Natural killer cell (primary cell): ENCODE data around the gene TIMM44. TPM values are rescaled to one million over a fixed set of nuclear protein-coding genes. Genes with fewer than 3 reads are reported as not detected.

Experiments
- ATAC-seq, 3 donors: fragments of 150-1000 bp in 2 of 3; fragments of 200-7000 bp in 1 of 3; cut with Tn5 transposase; 1 replicate in 1 of 3; 2 replicates in 2 of 3; pipeline ENCODE4 v1.10.0; 2021; ENCODE audit warnings: mild to moderate bottlenecking in 2 of 3, moderate library complexity in 2 of 3
- DNase-seq, 2 donors: peaks; one replicate each; pipeline versions ENCODE4 v3.0.0 to v3.0.0-alpha.2; 2013 to 2021; ENCODE audit warnings: mixed read lengths in 1 of 2
- H3K27ac ChIP-seq: one replicate; pipeline ENCODE4 v1.5.1; 2013; ENCODE audit warnings: mild to moderate bottlenecking, low read length
- H3K27me3 ChIP-seq: one replicate; pipeline ENCODE4 v1.6.1; 2013; ENCODE audit warnings: low read length; ENCODE audit not compliant: control insufficient read depth, insufficient read depth
- H3K36me3 ChIP-seq: one replicate; pipeline ENCODE4 v1.6.1; 2013; ENCODE audit warnings: low read length; ENCODE audit not compliant: control insufficient read depth, insufficient read depth
- H3K4me1 ChIP-seq: one replicate; pipeline ENCODE4 v1.6.1; 2013; ENCODE audit warnings: low read length; ENCODE audit not compliant: control insufficient read depth, insufficient read depth
- H3K4me3 ChIP-seq: one replicate; pipeline ENCODE4 v1.5.1; 2013; ENCODE audit warnings: low read length
- H3K9me3 ChIP-seq: one replicate; pipeline ENCODE4 v1.6.1; 2013; ENCODE audit warnings: low read length; ENCODE audit not compliant: control insufficient read depth, insufficient read depth
- H3K27ac Mint-ChIP-seq, 2 donors: one replicate each; pipeline ENCODE4 v1.8.0; 2022; ENCODE audit warnings: mild to moderate bottlenecking in 2 of 2, mixed read lengths in 2 of 2, moderate library complexity in 1 of 2
- H3K27me3 Mint-ChIP-seq, 2 donors: one replicate each; pipeline ENCODE4 v1.8.0; 2022; ENCODE audit warnings: low read depth in 2 of 2, mixed read lengths in 2 of 2
- H3K36me3 Mint-ChIP-seq: one replicate; pipeline ENCODE4 v1.8.0; 2022; ENCODE audit warnings: mixed read lengths
- H3K4me1 Mint-ChIP-seq, 2 donors: one replicate each; pipeline ENCODE4 v1.8.0; 2022; ENCODE audit warnings: mixed read lengths in 2 of 2
- H3K4me3 Mint-ChIP-seq: one replicate; pipeline ENCODE4 v1.8.0; 2022; ENCODE audit warnings: mild to moderate bottlenecking, moderate library complexity, mixed read lengths
- H3K9me3 Mint-ChIP-seq, 2 donors: one replicate each; pipeline ENCODE4 v1.8.0; 2022; ENCODE audit warnings: mixed read lengths in 2 of 2
- CTCF ChIP-seq: fragments of 200-600 bp; IDR thresholded peaks from one replicate; pipeline ENCODE4 v1.8.0; 2022; ENCODE audit warnings: antibody characterized with exemption
- WGBS: methylation state at CpG from one replicate; pipeline ENCODE4 v1.1.7; 2013; ENCODE audit warnings: missing lambda C conversion rate; ENCODE audit not compliant: insufficient coverage; 5-methylcytosine and 5-hydroxymethylcytosine counted together
- intact Hi-C: fragments of 100-400 bp; cut with micrococcal nuclease; formaldehyde crosslinking; loops from one replicate; pipeline ENCODE4 v1.14.2; 2022
- total RNA-seq, 4 donors: library from RNA; stranded (reverse); fragments of 120-200 nt in 1 of 4; gene quantifications; one replicate each; pipeline versions ENCODE4 v1.2.3 to v1.2.4, GENCODE V29; 2013 to 2022

Gene TIMM44
- total RNA-seq, 3 donors from 2014 or later (not counting 1 experiment from before 2014, with no cell fraction given), result 83.3 to 116 (median 89.4) TPM

- Mint-ChIP-seq H3K4me1 (peaks cover 21 to 42% of the 10 kb centered on the region in 2 donors), H3K4me3 (peak overlapping the region; percentile 90), H3K36me3 (no peaks in the 10 kb centered on the region), H3K27me3 (peaks cover 0 to 17% of the 10 kb centered on the region in 2 donors), H3K9me3 (no peaks in the 10 kb centered on the region), H3K27ac (peak overlapping the region; percentile 82 to 96)
- H3K27me3 ChIP-seq, result peaks cover 20% of the 10 kb centered on the region
- H3K27ac ChIP-seq, result peak overlapping the region; percentile 72
- peak; percentile 96 to 99 for DNase-seq
- peak; percentile 75 to 89 (median 76) for ATAC-seq
- TF ChIP-seq CTCF, result no peak
- H3K9me3 ChIP-seq, result no peaks in the 10 kb centered on the region
- H3K4me3 ChIP-seq, result peak overlapping the region; percentile 55
- under 1% methylated on average over 61 of the region's 62 CpGs for WGBS
- H3K36me3 ChIP-seq, result peaks cover 11% of the 10 kb centered on the region
- intact Hi-C loops, result loop anchor here (1.0 kb wide), 2 partner anchors 16 to 51 kb away; no protein-coding TSS in a partner anchor
- H3K4me1 ChIP-seq, result peaks cover 60% of the 10 kb centered on the region
These were observed 22.8 kb downstream of the TIMM44 start for GRCh38 chr19:7920519-7921301.

GRCh38 chr19:7919610-7920518, 23.6 kb downstream of the TIMM44 start, which contains the start of gene SNAPC2:
Gene SNAPC2 (plus strand): TSS chr19:7920338. CDS start chr19:7920367, 29 bp downstream.
- Mint-ChIP-seq H3K27ac (peak within 1 kb of the TSS; percentile 82 to 96), H3K9me3 (no peaks in the 10 kb centered on the region), H3K27me3 (peaks cover 0 to 22% of the 10 kb centered on the region in 2 donors), H3K4me3 (peak within 1 kb of the TSS; percentile 90), H3K4me1 (peaks cover 21 to 37% of the 10 kb centered on the region in 2 donors), H3K36me3 (no peaks in the 10 kb centered on the region)
- intact Hi-C loops, result loop anchor here (1.0 kb wide), 2 partner anchors 16 to 51 kb away; no protein-coding TSS in a partner anchor
- Histone ChIP-seq H3K27me3 (peaks cover 26% of the 10 kb centered on the region), H3K4me1 (peaks cover 59% of the 10 kb centered on the region), H3K36me3 (peaks cover 11% of the 10 kb centered on the region), H3K4me3 (peak within 1 kb of the TSS; percentile 55), H3K27ac (peak within 1 kb of the TSS; percentile 72), H3K9me3 (no peaks in the 10 kb centered on the region)
- DNase-seq, result peak; percentile 97 to 98
- no peak for TF ChIP-seq CTCF
- WGBS, result 7% methylated on average over 62 of the region's 62 CpGs
- peak; percentile 60 to 79 (median 62) for ATAC-seq

- Histone ChIP-seq H3K36me3 (peaks cover 11% of the 10 kb centered on the region), H3K4me3 (no peak overlapping the region), H3K9me3 (no peaks in the 10 kb centered on the region), H3K27ac (no peak overlapping the region), H3K27me3 (peaks cover 29% of the 10 kb centered on the region), H3K4me1 (peaks cover 57% of the 10 kb centered on the region)
- 45% methylated on average over 42 of the region's 42 CpGs for WGBS
- no peak for DNase-seq
- Mint-ChIP-seq H3K9me3 (no peaks in the 10 kb centered on the region), H3K4me3 (peak overlapping the region; percentile 90), H3K4me1 (peaks cover 21 to 37% of the 10 kb centered on the region in 2 donors), H3K36me3 (no peaks in the 10 kb centered on the region), H3K27ac (peak overlapping the region in 1 of 2 donors; percentile 59), H3K27me3 (peaks cover 0 to 24% of the 10 kb centered on the region in 2 donors)
- intact Hi-C loops, result no loop called here
- no peak for TF ChIP-seq CTCF
- ATAC-seq, result no peak
These were observed 24.6 kb downstream of the TIMM44 start for GRCh38 chr19:7918615-7919421.
